ENCODE measurements around the gene PNPLA5. TPM values are rescaled to one million over a fixed set of nuclear protein-coding genes. Genes with fewer than 3 reads are reported as not detected.
A peak's percentile ranks its signal among the peaks of the same experiment; 100 is the strongest.

Gene PNPLA5
- total and polyA plus RNA-seq, 8 donors, result 0.06 to 0.13 (median 0.08) TPM; not detected in 4

DNA sequence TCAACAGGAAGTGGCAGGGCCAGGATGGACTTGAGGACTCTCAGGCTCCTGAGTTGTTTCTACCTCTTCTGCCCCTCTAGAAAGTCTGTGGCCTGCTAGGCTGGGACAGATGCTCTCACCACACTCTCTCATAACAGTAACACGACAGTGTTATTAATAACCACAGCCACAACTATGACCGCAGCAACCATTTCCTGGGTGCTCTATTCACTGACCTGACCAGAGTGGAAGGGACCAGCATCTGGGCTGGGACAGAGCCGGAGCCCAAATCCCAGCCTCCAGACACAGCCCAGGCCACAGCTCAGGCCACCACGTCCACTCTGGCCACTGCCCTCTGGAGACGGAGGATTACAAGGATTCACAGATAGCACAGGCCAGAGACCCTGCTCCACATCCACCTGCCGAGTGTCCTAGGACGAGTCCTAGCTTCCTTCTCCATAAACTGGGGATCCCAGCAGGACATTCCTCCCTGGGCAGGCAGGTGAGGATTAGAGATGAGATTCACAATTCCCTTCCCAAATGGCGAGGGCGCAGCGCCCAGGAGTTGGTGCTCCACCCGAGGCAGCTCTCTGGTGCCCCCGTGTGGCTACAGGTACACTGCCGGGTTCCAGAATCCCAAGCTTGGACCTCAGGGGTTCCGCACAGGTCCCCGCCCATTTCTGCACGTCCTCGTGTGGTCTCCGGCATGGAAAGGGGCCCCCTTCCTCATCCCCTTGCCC, 7.1 kb downstream of the PNPLA5 start:
- no peaks in the 10 kb centered on the region for H3K36me3 ChIP-seq
- H3K27ac ChIP-seq, result no peak overlapping the region
- DNase-seq, result peak in 2 of 4 donors; percentile 45 to 86
- no peaks in the 10 kb centered on the region for H3K9me3 ChIP-seq
- no peak overlapping the region for H3K4me3 ChIP-seq
- ATAC-seq, result peak; percentile 74
- intact Hi-C loops (cut with DNase I), result loop anchor here in 1 of 2 donors (10.0 kb wide), 1 partner anchor 500 kb away; no protein-coding TSS in a partner anchor
- peaks cover 0 to 78% of the 10 kb centered on the region in 2 donors for H3K27me3 ChIP-seq
- H3K4me1 ChIP-seq, result no peaks in the 10 kb centered on the region
- TF ChIP-seq, protein P1, sequence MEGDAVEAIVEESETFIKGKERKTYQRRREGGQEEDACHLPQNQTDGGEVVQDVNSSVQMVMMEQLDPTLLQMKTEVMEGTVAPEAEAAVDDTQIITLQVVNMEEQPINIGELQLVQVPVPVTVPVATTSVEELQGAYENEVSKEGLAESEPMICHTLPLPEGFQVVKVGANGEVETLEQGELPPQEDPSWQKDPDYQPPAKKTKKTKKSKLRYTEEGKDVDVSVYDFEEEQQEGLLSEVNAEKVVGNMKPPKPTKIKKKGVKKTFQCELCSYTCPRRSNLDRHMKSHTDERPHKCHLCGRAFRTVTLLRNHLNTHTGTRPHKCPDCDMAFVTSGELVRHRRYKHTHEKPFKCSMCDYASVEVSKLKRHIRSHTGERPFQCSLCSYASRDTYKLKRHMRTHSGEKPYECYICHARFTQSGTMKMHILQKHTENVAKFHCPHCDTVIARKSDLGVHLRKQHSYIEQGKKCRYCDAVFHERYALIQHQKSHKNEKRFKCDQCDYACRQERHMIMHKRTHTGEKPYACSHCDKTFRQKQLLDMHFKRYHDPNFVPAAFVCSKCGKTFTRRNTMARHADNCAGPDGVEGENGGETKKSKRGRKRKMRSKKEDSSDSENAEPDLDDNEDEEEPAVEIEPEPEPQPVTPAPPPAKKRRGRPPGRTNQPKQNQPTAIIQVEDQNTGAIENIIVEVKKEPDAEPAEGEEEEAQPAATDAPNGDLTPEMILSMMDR (IDR thresholded peaks at IDR 0.05), result peak; percentile 74 to 78

GRCh38 chr22:43883719-43884415, 7.9 kb downstream of the PNPLA5 start:
- TF ChIP-seq, protein P1 (IDR thresholded peaks at IDR 0.05), result no peak
- H3K4me1 ChIP-seq, result no peaks in the 10 kb centered on the region
- ATAC-seq (no peak), DNase-seq (peak in 2 of 4 donors; percentile 24 to 50)
- no peaks in the 10 kb centered on the region for H3K9me3 ChIP-seq
- no peak overlapping the region for H3K4me3 ChIP-seq
- peaks cover 0 to 72% of the 10 kb centered on the region in 2 donors for H3K27me3 ChIP-seq
- H3K36me3 ChIP-seq, result no peaks in the 10 kb centered on the region
- H3K27ac ChIP-seq, result no peak overlapping the region
- intact Hi-C loops (cut with DNase I), result loop anchor here in 1 of 2 donors (10.0 kb wide), 1 partner anchor 499 kb away; no protein-coding TSS in a partner anchor

- DNase-seq, result peak in 3 of 4 donors; percentile 32 to 45 (median 39)
Observed at GRCh38 chr22:43883012-43883661, 8.7 kb downstream of the PNPLA5 start.

GRCh38 chr22:43882122-43882767, 9.6 kb downstream of the PNPLA5 start:
- TF ChIP-seq, protein P1 (IDR thresholded peaks at IDR 0.05), result no peak
- Histone ChIP-seq H3K27me3 (peaks cover 0 to 75% of the 10 kb centered on the region in 2 donors), H3K4me1 (no peaks in the 10 kb centered on the region), H3K36me3 (no peaks in the 10 kb centered on the region), H3K9me3 (no peaks in the 10 kb centered on the region), H3K4me3 (no peak overlapping the region), H3K27ac (no peak overlapping the region)
- DNase-seq (peak in 1 of 4 donors; percentile 5), ATAC-seq (no peak)
- intact Hi-C loops (cut with DNase I), result loop anchor here in 1 of 2 donors (10.0 kb wide), 1 partner anchor 497 kb away; no protein-coding TSS in a partner anchor

More at GRCh38 chr22:43883012-43883661, 8.7 kb downstream of the PNPLA5 start:
- TF ChIP-seq, protein P1 (IDR thresholded peaks at IDR 0.05), result peak; percentile 14 to 36
- no peaks in the 10 kb centered on the region for H3K4me1 ChIP-seq
- no peaks in the 10 kb centered on the region for H3K36me3 ChIP-seq
- ATAC-seq, result peak; percentile 64
- no peaks in the 10 kb centered on the region for H3K9me3 ChIP-seq
- H3K27ac ChIP-seq, result no peak overlapping the region
- intact Hi-C loops (cut with DNase I), result loop anchor here in 1 of 2 donors (10.0 kb wide), 1 partner anchor 498 kb away; no protein-coding TSS in a partner anchor
- H3K27me3 ChIP-seq, result peaks cover 0 to 75% of the 10 kb centered on the region in 2 donors
- H3K4me3 ChIP-seq, result no peak overlapping the region

Data from left lung (tissue), 10 donors.